Mucosa of stomach (tissue), 1 donor: ENCODE data around the gene CAP1.

ENCODE experiments used
- H3K27me3 ChIP-seq: one replicate; pipeline ENCODE4 v1.7.0; 2013; ENCODE audit warnings: mild to moderate bottlenecking, low read length; ENCODE audit not compliant: control insufficient read depth, insufficient read depth
- H3K36me3 ChIP-seq: one replicate; pipeline ENCODE4 v1.7.0; 2013; ENCODE audit warnings: low read length; ENCODE audit not compliant: control insufficient read depth, insufficient read depth
- H3K4me1 ChIP-seq: one replicate; pipeline ENCODE4 v1.7.0; 2013; ENCODE audit warnings: mild to moderate bottlenecking, low read length; ENCODE audit not compliant: control insufficient read depth, insufficient read depth
- H3K4me3 ChIP-seq: one replicate; pipeline ENCODE4 v1.7.0; 2013; ENCODE audit warnings: low read length
- H3K9ac ChIP-seq: one replicate; pipeline ENCODE4 v1.7.0; 2013; ENCODE audit warnings: mild to moderate bottlenecking, low read length, moderate library complexity
- H3K9me3 ChIP-seq: one replicate; pipeline ENCODE4 v1.7.0; 2013; ENCODE audit warnings: mild to moderate bottlenecking, low read length, moderate library complexity; ENCODE audit not compliant: control insufficient read depth
- donor health status: Pancreatic carcinoma.

The CAP1 gene

DNA sequence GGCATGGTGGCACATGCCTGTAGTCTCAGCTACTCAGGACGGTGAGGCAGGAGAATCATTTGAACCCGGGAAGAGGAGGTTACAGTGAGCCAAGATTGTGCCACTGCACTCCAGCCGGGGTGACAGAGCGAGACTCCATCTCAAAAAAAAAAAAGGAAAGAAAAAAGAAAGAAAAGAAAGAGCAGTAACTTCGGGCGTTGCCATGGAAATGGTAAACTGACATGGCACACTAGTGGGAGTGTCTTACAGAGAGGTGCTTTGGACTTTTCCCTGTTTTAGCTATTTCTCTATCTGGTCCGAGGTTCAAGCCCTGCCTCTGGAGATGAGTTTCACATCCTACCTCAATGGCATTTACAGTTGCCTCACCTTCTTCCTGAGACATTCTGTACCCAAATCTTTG, 79.6 kb downstream of the CAP1 start:
- H3K9me3 ChIP-seq = no peaks in the 10 kb centered on the region
- H3K9ac ChIP-seq = no peak overlapping the region
- H3K36me3 ChIP-seq = no peaks in the 10 kb centered on the region
- H3K27me3 ChIP-seq = no peaks in the 10 kb centered on the region
- no peak overlapping the region for H3K4me3 ChIP-seq
- no peaks in the 10 kb centered on the region for H3K4me1 ChIP-seq
